Gastroesophageal sphincter (tissue), 4 donors: ENCODE data around the gene IBA57. TPM values are rescaled to one million over a fixed set of nuclear protein-coding genes. Genes with fewer than 3 reads are reported as not detected.

Experiments used
- ATAC-seq: fragments of 150-250 bp; one replicate; pipeline ENCODE4 v1.9.1; 2016; ENCODE audit warnings: mild to moderate bottlenecking, moderate library complexity
- H3K27ac ChIP-seq, 4 donors: fragments of 200-600 bp; sonication (generic) in 3 of 4; 1 replicate in 3 of 4; 2 replicates in 1 of 4; pipeline ENCODE4 v1.5.1; 2016 to 2019
- H3K27me3 ChIP-seq: fragments of 200-600 bp; sonication (generic); one replicate; pipeline ENCODE4 v1.5.1; 2019
- H3K36me3 ChIP-seq, 2 donors: fragments of 200-600 bp; sonication (generic); one replicate each; pipeline ENCODE4 v1.5.1; 2019; ENCODE audit warnings: control low read depth in 1 of 2
- H3K4me1 ChIP-seq, 3 donors: fragments of 200-600 bp; sonication (generic); 1 replicate in 2 of 3; 2 replicates in 1 of 3; pipeline ENCODE4 v1.5.1; 2016 to 2019; ENCODE audit warnings: control low read depth in 2 of 3
- H3K4me3 ChIP-seq, 2 donors: fragments of 200-600 bp; sonication (generic); one replicate each; pipeline ENCODE4 v1.5.1; 2019; ENCODE audit warnings: mild to moderate bottlenecking in 1 of 2, moderate library complexity in 1 of 2
- H3K9me3 ChIP-seq, 3 donors: fragments of 200-600 bp; sonication (generic); one replicate each; pipeline ENCODE4 v1.5.1; 2017 to 2019; ENCODE audit warnings: control low read depth in 2 of 3
- CTCF ChIP-seq, 4 experiments: fragments of 200-600 bp in 2 of 4; fragments of 450-650 bp in 2 of 4; sonication (generic) in 1 of 4; IDR thresholded peaks; one replicate each; pipeline ENCODE4 v1.5.1; 2017 to 2019; ENCODE audit warnings: antibody characterized with exemption in 4 of 4, mild to moderate bottlenecking in 2 of 4, moderate library complexity in 2 of 4
- EP300 ChIP-seq: sonication (generic); formaldehyde crosslinking; IDR thresholded peaks from one replicate; pipeline ENCODE4 v1.6.1; 2017; ENCODE audit warnings: antibody characterized with exemption, mild to moderate bottlenecking
- POLR2A ChIP-seq, 2 donors: fragments of 450-650 bp; IDR thresholded peaks; one replicate each; pipeline ENCODE4 v1.6.1; 2017; ENCODE audit warnings: antibody characterized with exemption in 2 of 2, mild to moderate bottlenecking in 2 of 2, moderate library complexity in 1 of 2
- POLR2AphosphoS5 ChIP-seq: sonication (generic); formaldehyde crosslinking; IDR thresholded peaks from one replicate; pipeline ENCODE4 v1.6.1; 2017; ENCODE audit warnings: antibody characterized with exemption
- WGBS, 2 donors: methylation state at CpG; one replicate each; pipeline ENCODE4 v1.1.5; 2018; ENCODE audit warnings: low coverage in 1 of 2; 5-methylcytosine and 5-hydroxymethylcytosine counted together
- total RNA-seq, 4 donors: library from RNA; depleted of rRNA; stranded (reverse); fragments of >200 nt; gene quantifications; one replicate each; pipeline ENCODE4 v1.1.0, GENCODE V29; 2016

Gene IBA57
- total RNA-seq, 4 donors from 2014 or later, result 4.2 to 11.3 (median 7.4) TPM

GRCh38 chr1:228207381-228207810 is 41.8 kb downstream of the IBA57 start:
- TF ChIP-seq EP300 (no peak), CTCF (IDR thresholded peaks at IDR 0.05) (no peak), POLR2A (IDR thresholded peaks at IDR 0.05) (no peak)
- H3K9me3 ChIP-seq, result no peaks in the 10 kb centered on the region
- no CpG with 5 or more reads among the region's 8 CpGs for WGBS, 2 donors
- H3K27ac ChIP-seq, result peak overlapping the region in 1 of 4 donors; percentile 32
- no peak for ATAC-seq
- H3K4me3 ChIP-seq, result no peak overlapping the region
- H3K36me3 ChIP-seq, result no peaks in the 10 kb centered on the region
- H3K27me3 ChIP-seq, result peaks cover 58% of the 10 kb centered on the region
- H3K4me1 ChIP-seq, result peaks cover 0 to 5% (median 0%) of the 10 kb centered on the region in 3 donors

- no peak for TF ChIP-seq EP300
- no peak for TF ChIP-seq CTCF (IDR thresholded peaks at IDR 0.05)
- TF ChIP-seq POLR2AphosphoS5, result no peak
- TF ChIP-seq POLR2A (IDR thresholded peaks at IDR 0.05), result no peak
- H3K9me3 ChIP-seq, result no peaks in the 10 kb centered on the region
- 60% methylated on average over 2 of the region's 30 CpGs; no CpG with 5 or more reads in 1 of the 2 donors for WGBS, 2 donors
- ATAC-seq, result no peak
- peak within 1 kb of the TSS in 2 of 4 donors; percentile 6 to 34 for H3K27ac ChIP-seq
- H3K4me1 ChIP-seq, result peaks cover 0 to 12% (median 4%) of the 10 kb centered on the region in 3 donors
- no peaks in the 10 kb centered on the region for H3K36me3 ChIP-seq
- H3K4me3 ChIP-seq, result peak within 1 kb of the TSS in 1 of 2 donors; percentile 26
- H3K27me3 ChIP-seq, result peaks cover 65% of the 10 kb centered on the region
Observed at GRCh38 chr1:228207851-228208821, 42.5 kb downstream of the IBA57 start, which contains the start of gene OBSCN. TSS of gene OBSCN (plus strand) at chr1:228208044. CDS start at chr1:228211784, 3,740 bp downstream.

GRCh38 chr1:228208831-228209551 is 43.4 kb downstream of the IBA57 start:
- no peaks in the 10 kb centered on the region for H3K36me3 ChIP-seq
- H3K9me3 ChIP-seq, result no peaks in the 10 kb centered on the region
- 100% methylated on average over 3 of the region's 19 CpGs; no CpG with 5 or more reads in 1 of the 2 donors for WGBS, 2 donors
- TF ChIP-seq POLR2AphosphoS5, result no peak
- TF ChIP-seq CTCF (IDR thresholded peaks at IDR 0.05), result no peak
- no peak for TF ChIP-seq POLR2A (IDR thresholded peaks at IDR 0.05)
- TF ChIP-seq EP300, result no peak
- H3K27me3 ChIP-seq, result peaks cover 74% of the 10 kb centered on the region
- peaks cover 0 to 21% (median 6%) of the 10 kb centered on the region in 3 donors for H3K4me1 ChIP-seq
- H3K27ac ChIP-seq, result peak overlapping the region in 1 of 4 donors; percentile 4
- ATAC-seq, result no peak
- peak overlapping the region in 1 of 2 donors; percentile 26 for H3K4me3 ChIP-seq

- no peak for ATAC-seq
- no peaks in the 10 kb centered on the region for H3K36me3 ChIP-seq
- H3K27me3 ChIP-seq, result peaks cover 79% of the 10 kb centered on the region
- TF ChIP-seq EP300 (no peak), CTCF (IDR thresholded peaks at IDR 0.05) (no peak), POLR2AphosphoS5 (no peak), POLR2A (IDR thresholded peaks at IDR 0.05) (no peak)
- no peak overlapping the region for H3K27ac ChIP-seq
- H3K4me1 ChIP-seq, result peaks cover 0 to 27% (median 8%) of the 10 kb centered on the region in 3 donors
- peak overlapping the region in 1 of 2 donors; percentile 26 for H3K4me3 ChIP-seq
- 67% methylated on average over 2 of the region's 3 CpGs; no CpG with 5 or more reads in 1 of the 2 donors for WGBS, 2 donors
- H3K9me3 ChIP-seq, result no peaks in the 10 kb centered on the region
Observed at GRCh38 chr1:228209657-228210056, 44.1 kb downstream of the IBA57 start.
